ENCODE results near the gene AP1G2.
"Not testable (repeated sequence)": the region's sequence is repeated elsewhere in the genome, so short reads cannot be mapped to it uniquely, and the experiment has no call there.

GRCh38 chr14:23594191-23594590 is 26.6 kb upstream of the AP1G2 start:
- TF ChIP-seq FOXP2 (optimal IDR thresholded peaks at IDR 0.05; ENCODE audit: control extremely low read depth, extremely low read length, insufficient read depth); EZH2 (IDR thresholded peaks at IDR 0.05); POLR2AphosphoS5 (IDR thresholded peaks at IDR 0.05; ENCODE audit: borderline replicate concordance, low read depth, low read length): not testable (repeated sequence)
